Neural progenitor cell (in vitro differentiated cells): ENCODE measurements around the gene KRT13. TPM values are rescaled to one million over a fixed set of nuclear protein-coding genes. Genes with fewer than 3 reads are reported as not detected.
A peak's percentile ranks its signal among the peaks of the same experiment; 100 is the strongest.

ENCODE experiments used
- DNase-seq: peaks from one replicate; pipeline ENCODE4 v3.0.0-alpha.2; 2016; ENCODE audit warnings: low spot score
- H2AFZ ChIP-seq: fragments of 200-600 bp; sonication (generic); replicated peaks from 2 replicates; pipeline ENCODE4 v1.6.1; 2016; ENCODE audit warnings: antibody characterized with exemption
- H3F3A ChIP-seq: fragments of 200-600 bp; sonication (generic); 2 replicates; pipeline ENCODE4 v1.6.1; 2016; ENCODE audit warnings: antibody characterized with exemption, low read depth
- H3K27ac ChIP-seq: fragments of 200-600 bp; sonication (generic); 2 replicates; pipeline ENCODE4 v1.5.1; 2016; ENCODE audit warnings: mild to moderate bottlenecking
- H3K27me3 ChIP-seq: fragments of 200-600 bp; sonication (generic); 2 replicates; pipeline ENCODE4 v1.6.1; 2016; ENCODE audit warnings: mild to moderate bottlenecking, moderate library complexity
- H3K36me3 ChIP-seq: fragments of 200-600 bp; sonication (generic); 2 replicates; pipeline ENCODE4 v1.5.1; 2016
- H3K4me1 ChIP-seq: fragments of 200-600 bp; sonication (generic); 2 replicates; pipeline ENCODE4 v1.6.1; 2016; ENCODE audit warnings: mixed run types
- H3K4me2 ChIP-seq: fragments of 200-600 bp; sonication (generic); 2 replicates; pipeline ENCODE4 v1.6.1; 2016
- H3K4me3 ChIP-seq: fragments of 200-600 bp; sonication (generic); 2 replicates; pipeline ENCODE4 v1.5.1; 2016
- H3K79me2 ChIP-seq: fragments of 200-600 bp; sonication (generic); 2 replicates; pipeline ENCODE4 v1.6.1; 2016; ENCODE audit warnings: low read depth
- H3K9ac ChIP-seq: fragments of 200-600 bp; sonication (generic); 2 replicates; pipeline ENCODE4 v1.6.1; 2016
- H3K9me3 ChIP-seq: fragments of 200-600 bp; sonication (generic); 2 replicates; pipeline ENCODE4 v1.5.1; 2016; ENCODE audit warnings: low read depth
- H4K20me1 ChIP-seq: fragments of 200-600 bp; sonication (generic); 2 replicates; pipeline ENCODE4 v1.6.1; 2016; ENCODE audit warnings: low read depth
- H3K27ac Mint-ChIP-seq: 3 replicates; pipeline ENCODE4 v1.8.0; 2021; ENCODE audit warnings: mixed read lengths
- H3K27me3 Mint-ChIP-seq: 2 replicates; pipeline ENCODE4 v1.8.0; 2022; ENCODE audit warnings: low read depth, mild to moderate bottlenecking, inconsistent platforms, moderate library complexity, mixed read lengths; ENCODE audit not compliant: insufficient read depth
- H3K36me3 Mint-ChIP-seq: 3 replicates; pipeline ENCODE4 v1.8.0; 2021; ENCODE audit warnings: mixed read lengths
- H3K4me1 Mint-ChIP-seq: 3 replicates; pipeline ENCODE4 v1.8.0; 2021; ENCODE audit warnings: mixed read lengths
- H3K4me3 Mint-ChIP-seq: 3 replicates; pipeline ENCODE4 v1.8.0; 2021; ENCODE audit warnings: mild to moderate bottlenecking, moderate library complexity, mixed read lengths
- H3K9me3 Mint-ChIP-seq: 3 replicates; pipeline ENCODE4 v1.8.0; 2020; ENCODE audit warnings: mixed read lengths
- CTCF ChIP-seq: fragments of 200-600 bp; sonication (generic); IDR thresholded peaks from 2 replicates; pipeline ENCODE4 v1.5.1; 2017; ENCODE audit warnings: antibody characterized with exemption, mild to moderate bottlenecking
- EZH2 ChIP-seq: fragments of 200-600 bp; sonication (generic); IDR thresholded peaks from 2 replicates; pipeline ENCODE4 v1.6.1; 2017; ENCODE audit warnings: antibody characterized with exemption, mild to moderate bottlenecking, moderate library complexity
- EZH2phosphoT487 ChIP-seq: fragments of 200-600 bp; sonication (generic); IDR thresholded peaks from 2 replicates; pipeline ENCODE4 v1.6.1; 2017; ENCODE audit warnings: antibody characterized with exemption
- total RNA-seq: library from RNA; depleted of rRNA; stranded (reverse); fragments of >200 nt; gene quantifications from 2 replicates; pipeline ENCODE4 v1.2.3, GENCODE V29; 2015; ENCODE audit warnings: low replicate concordance

KRT13 gene
- total RNA-seq, 1 donor from 2014 or later: not detected

- H3K27me3 Mint-ChIP-seq: peaks cover 53% of the 10 kb centered on the region
- Histone ChIP-seq H3K4me1 (peaks cover 15% of the 10 kb centered on the region), H3K4me3 (no peak overlapping the region), H3K27me3 (no peaks in the 10 kb centered on the region), H3F3A (peaks cover 21% of the 10 kb centered on the region), H3K27ac (peak overlapping the region; percentile 38), H4K20me1 (peaks cover 32% of the 10 kb centered on the region), H3K4me2 (peak overlapping the region; percentile 87), H3K36me3 (no peaks in the 10 kb centered on the region), H3K9me3 (no peaks in the 10 kb centered on the region), H2AFZ (no peak overlapping the region), H3K9ac (no peak overlapping the region), H3K79me2 (peaks cover 29% of the 10 kb centered on the region)
- H3K4me1 Mint-ChIP-seq: peaks cover 13% of the 10 kb centered on the region
- H3K4me3 Mint-ChIP-seq: peak overlapping the region; percentile 82
- no peak for TF ChIP-seq EZH2
- TF ChIP-seq CTCF: no peak
- TF ChIP-seq EZH2phosphoT487: no peak
- peak; percentile 68 for DNase-seq
- H3K27ac Mint-ChIP-seq: peak overlapping the region; percentile 60
- peaks cover 2% of the 10 kb centered on the region for H3K9me3 Mint-ChIP-seq
- no peaks in the 10 kb centered on the region for H3K36me3 Mint-ChIP-seq
These were observed 23.5 kb upstream of the KRT13 start for GRCh38 chr17:41528959-41529353.

- H3K27ac ChIP-seq: peak overlapping the region; percentile 5
- DNase-seq: peak; percentile 64
- H3K27ac Mint-ChIP-seq: no peak overlapping the region
These were observed 21.9 kb upstream of the KRT13 start for GRCh38 chr17:41527063-41528023.

GRCh38 chr17:41524261-41524660 is 18.8 kb upstream of the KRT13 start:
- no peak overlapping the region for H3K9ac ChIP-seq
- H4K20me1 ChIP-seq: peaks cover 45% of the 10 kb centered on the region
- Mint-ChIP-seq H3K27ac (no peak overlapping the region), H3K36me3 (no peaks in the 10 kb centered on the region), H3K9me3 (peaks cover 2% of the 10 kb centered on the region), H3K27me3 (peaks cover 45% of the 10 kb centered on the region), H3K4me3 (no peak overlapping the region), H3K4me1 (peaks cover 12% of the 10 kb centered on the region)
- H3K27ac ChIP-seq: no peak overlapping the region
- H3K27me3 ChIP-seq: no peaks in the 10 kb centered on the region
- no peaks in the 10 kb centered on the region for H3K36me3 ChIP-seq
- no peaks in the 10 kb centered on the region for H3K9me3 ChIP-seq
- no peak for DNase-seq
- peaks cover 12% of the 10 kb centered on the region for H3K4me1 ChIP-seq
- no peak for TF ChIP-seq EZH2phosphoT487
- TF ChIP-seq CTCF: no peak
- no peak for TF ChIP-seq EZH2
- peaks cover 29% of the 10 kb centered on the region for H3K79me2 ChIP-seq
- H3K4me2 ChIP-seq: no peak overlapping the region
- H2AFZ ChIP-seq: no peak overlapping the region
- peaks cover 38% of the 10 kb centered on the region for H3F3A ChIP-seq
- no peak overlapping the region for H3K4me3 ChIP-seq

More at GRCh38 chr17:41527063-41528023, 21.9 kb upstream of the KRT13 start:
- Histone ChIP-seq H3K4me1 (peaks cover 15% of the 10 kb centered on the region), H3K27me3 (no peaks in the 10 kb centered on the region), H3K4me2 (peak overlapping the region; percentile 87), H4K20me1 (peaks cover 45% of the 10 kb centered on the region), H3F3A (peaks cover 37% of the 10 kb centered on the region), H3K9ac (peak overlapping the region; percentile 46), H2AFZ (peak overlapping the region; percentile 15), H3K36me3 (no peaks in the 10 kb centered on the region), H3K4me3 (peak overlapping the region; percentile 88), H3K9me3 (no peaks in the 10 kb centered on the region), H3K79me2 (peaks cover 29% of the 10 kb centered on the region)
- peak overlapping the region; percentile 80 for H3K4me3 Mint-ChIP-seq
- no peaks in the 10 kb centered on the region for H3K36me3 Mint-ChIP-seq
- H3K9me3 Mint-ChIP-seq: peaks cover 2% of the 10 kb centered on the region
- peaks cover 55% of the 10 kb centered on the region for H3K27me3 Mint-ChIP-seq
- TF ChIP-seq EZH2phosphoT487 (no peak), EZH2 (no peak), CTCF (no peak)
- peaks cover 13% of the 10 kb centered on the region for H3K4me1 Mint-ChIP-seq
